MCF 10A (cell line): ENCODE measurements around the gene KCNJ14. TPM values are rescaled to one million over a fixed set of nuclear protein-coding genes. Genes with fewer than 3 reads are reported as not detected.

Source experiments
- BruUV-seq: library from RNA; stranded (reverse); fragments of 400-500 nt; replicated peaks from 2 replicates; lab custom pipeline; 2021; lab: Mats Ljungman, UMichigan
- CTCF ChIA-PET: fragments of 300-600 bp; sonication (Branson Sonifier 250); formaldehyde crosslinking; extraction: SDS; loops from one replicate; lab custom pipeline; 2021; ENCODE audit warnings: antibody characterized with exemption, inconsistent platforms; lab: Yijun Ruan, JAX
- POLR2A ChIA-PET: fragments of 300-600, 350-650 bp; sonication (Branson Sonifier 250); formaldehyde crosslinking; extraction: SDS; loops from one replicate; lab custom pipeline; 2020; ENCODE audit warnings: antibody characterized with exemption, inconsistent platforms; lab: Yijun Ruan, JAX
- DNase-seq: peaks from one replicate; pipeline ENCODE4 v3.0.0-alpha.2; 2018; ENCODE audit not compliant: unreplicated experiment
- H3K27ac Mint-ChIP-seq: one replicate; pipeline ENCODE4 v1.8.0; 2022; ENCODE audit warnings: mild to moderate bottlenecking, low read depth, mixed read lengths; ENCODE audit not compliant: unreplicated experiment
- H3K27me3 Mint-ChIP-seq: one replicate; pipeline ENCODE4 v1.8.0; 2022; ENCODE audit warnings: mixed read lengths; ENCODE audit not compliant: insufficient read depth, unreplicated experiment
- H3K36me3 Mint-ChIP-seq: one replicate; pipeline ENCODE4 v1.8.0; 2022; ENCODE audit warnings: mild to moderate bottlenecking, moderate library complexity, mixed read lengths; ENCODE audit not compliant: insufficient read depth, unreplicated experiment
- H3K4me1 Mint-ChIP-seq: one replicate; pipeline ENCODE4 v1.8.0; 2022; ENCODE audit warnings: mixed read lengths; ENCODE audit not compliant: insufficient read depth, unreplicated experiment
- H3K4me3 Mint-ChIP-seq: one replicate; pipeline ENCODE4 v1.8.0; 2022; ENCODE audit warnings: mild to moderate bottlenecking, moderate library complexity, mixed read lengths; ENCODE audit not compliant: unreplicated experiment
- H3K9me3 Mint-ChIP-seq: one replicate; pipeline ENCODE4 v1.8.0; 2022; ENCODE audit warnings: mixed read lengths; ENCODE audit not compliant: unreplicated experiment
- CTCF ChIP-seq: fragments of 200-600 bp; IDR thresholded peaks from one replicate; pipeline ENCODE4 v1.8.0; 2022; ENCODE audit warnings: antibody characterized with exemption, mild to moderate bottlenecking; ENCODE audit not compliant: unreplicated experiment
- intact Hi-C: fragments of 100-400 bp; cut with micrococcal nuclease; formaldehyde crosslinking; loops from 2 replicates; pipeline ENCODE4 v1.14.1; 2022
- total RNA-seq: library from RNA; stranded (reverse); gene quantifications from 2 replicates; pipeline ENCODE4 v1.2.3, GENCODE V29; 2022

The KCNJ14 gene
- total RNA-seq, 1 experiment from 2014 or later: 1.6 TPM

- DNase-seq: no peak
- ChIA-PET POLR2A (interaction anchor here (0.7 to 1.4 kb wide), 2 partner anchors 10 to 68 kb away, joined by 3 to 7 read pairs; no protein-coding TSS in a partner anchor), CTCF (interaction anchor here (0.8 to 0.9 kb wide), 2 partner anchors 87 to 110 kb away, joined by 3 to 4 read pairs; no protein-coding TSS in a partner anchor)
- no peak for TF ChIP-seq CTCF
- no TSS peak for BruUV-seq
- Mint-ChIP-seq H3K4me3 (no peak overlapping the region), H3K36me3 (peaks cover 10% of the 10 kb centered on the region), H3K4me1 (peaks cover 23% of the 10 kb centered on the region), H3K9me3 (no peaks in the 10 kb centered on the region), H3K27me3 (peaks cover 16% of the 10 kb centered on the region), H3K27ac (no peak overlapping the region)
- intact Hi-C loops: no loop called here
Measured at GRCh38 chr19:48496959-48497727, 41.8 kb downstream of the KCNJ14 start.

- no peak for DNase-seq
- no peaks in the 10 kb centered on the region for H3K9me3 Mint-ChIP-seq
- intact Hi-C loops: no loop called here
- H3K4me1 Mint-ChIP-seq: peaks cover 15% of the 10 kb centered on the region
- TF ChIP-seq CTCF: no peak
- no TSS peak for BruUV-seq
- H3K27me3 Mint-ChIP-seq: peaks cover 16% of the 10 kb centered on the region
- no peak overlapping the region for H3K27ac Mint-ChIP-seq
- H3K4me3 Mint-ChIP-seq: no peak overlapping the region
- ChIA-PET POLR2A (no interaction called here), CTCF (interaction anchor here (0.7 to 0.8 kb wide), 2 partner anchors 110 to 319 kb away, joined by 3 to 4 read pairs; no protein-coding TSS in a partner anchor)
- H3K36me3 Mint-ChIP-seq: peaks cover 10% of the 10 kb centered on the region
Measured at GRCh38 chr19:48497728-48498594, 42.6 kb downstream of the KCNJ14 start.

- DNase-seq: no peak
- intact Hi-C loops: no loop called here
- H3K36me3 Mint-ChIP-seq: peaks cover 10% of the 10 kb centered on the region
- POLR2A ChIA-PET: no interaction called here
- H3K27ac Mint-ChIP-seq: no peak overlapping the region
- CTCF ChIA-PET: interaction anchor here (1.0 kb wide), 1 partner anchor 9 kb away, joined by 4 read pairs; no protein-coding TSS in a partner anchor
- BruUV-seq: no TSS peak
- peaks cover 16% of the 10 kb centered on the region for H3K27me3 Mint-ChIP-seq
- no peak for TF ChIP-seq CTCF
- no peak overlapping the region for H3K4me3 Mint-ChIP-seq
- peaks cover 15% of the 10 kb centered on the region for H3K4me1 Mint-ChIP-seq
- H3K9me3 Mint-ChIP-seq: no peaks in the 10 kb centered on the region
Measured at GRCh38 chr19:48498595-48499311, 43.4 kb downstream of the KCNJ14 start.
